Endothelial cell of umbilical vein (primary cell): ENCODE results near the gene SCAANT1. TPM values are rescaled to one million over a fixed set of nuclear protein-coding genes. Genes with fewer than 3 reads are reported as not detected.

Source experiments
- BruUV-seq: library from RNA; stranded (reverse); fragments of 400-500 nt; replicated peaks from 2 replicates; lab custom pipeline; 2021; lab: Mats Ljungman, UMichigan
- CTCF ChIA-PET: fragments of 300-600, 350-600 bp; sonication (Branson Sonifier 250); formaldehyde crosslinking; loops from one replicate; lab custom pipeline; 2021; ENCODE audit warnings: antibody characterized with exemption, inconsistent platforms; lab: Charles Lee
- POLR2A ChIA-PET: fragments of 300-600, 350-600 bp; sonication (Branson Sonifier 250); formaldehyde crosslinking; loops from one replicate; lab custom pipeline; 2021; ENCODE audit warnings: antibody characterized with exemption, inconsistent platforms; lab: Charles Lee
- DNase-seq: peaks from one replicate; pipeline ENCODE4 v3.0.0-alpha.2; 2011; ENCODE audit warnings: low read depth, low spot score
- FAIRE-seq: peaks from 2 replicates; lab custom pipeline; 2011; peaks lifted over from hg19 to GRCh38; lab: Jason Lieb, UNC
- H2AFZ ChIP-seq: 2 replicates; pipeline ENCODE4 v1.6.0; 2012; ENCODE audit warnings: low read depth, low read length, control low read depth, inconsistent platforms
- H3K27ac ChIP-seq: 2 replicates; pipeline ENCODE4 v1.5.1; 2011; ENCODE audit warnings: low read depth, mild to moderate bottlenecking, control low read depth, low read length, moderate library complexity; ENCODE audit not compliant: insufficient read depth
- H3K27me3 ChIP-seq, 2 experiments: 2 replicates each; pipeline versions ENCODE4 v1.6.0 to v1.6.1; 2011; ENCODE audit warnings: low read length in 2 of 2, mixed read lengths in 1 of 2; ENCODE audit not compliant: control insufficient read depth in 2 of 2, insufficient read depth in 2 of 2
- H3K36me3 ChIP-seq, 2 experiments: 2 replicates in 1 of 2; 3 replicates in 1 of 2; pipeline ENCODE4 v1.5.1; 2011; ENCODE audit warnings: low read length in 2 of 2, mild to moderate bottlenecking in 1 of 2, moderate library complexity in 1 of 2; ENCODE audit not compliant: control insufficient read depth in 2 of 2, insufficient read depth in 2 of 2; ENCODE audit errors: extremely low read depth in 1 of 2
- H3K4me1 ChIP-seq: 3 replicates; pipeline ENCODE4 v1.5.1; 2011; ENCODE audit warnings: mild to moderate bottlenecking, low read length; ENCODE audit not compliant: control insufficient read depth, insufficient read depth; ENCODE audit errors: extremely low read depth
- H3K4me2 ChIP-seq: 2 replicates; pipeline ENCODE4 v1.6.1; 2011; ENCODE audit warnings: low read length, control low read depth, mixed read lengths; ENCODE audit not compliant: insufficient read depth
- H3K4me3 ChIP-seq, 3 experiments: fragments of 200-600 bp in 1 of 3; sonication (generic), shearing (Covaris generic) in 1 of 3; replicated peaks in 1 of 3; 2 replicates each; pipeline ENCODE4 v1.5.1; 2011 to 2016; ENCODE audit warnings: control low read depth in 3 of 3, low read length in 3 of 3, mild to moderate bottlenecking in 2 of 3, inconsistent platforms in 1 of 3, low read depth in 1 of 3, moderate library complexity in 1 of 3; ENCODE audit not compliant: insufficient read depth in 1 of 3
- H3K79me2 ChIP-seq: 2 replicates; pipeline ENCODE4 v1.6.0; 2012; ENCODE audit warnings: low read length, inconsistent platforms; ENCODE audit not compliant: control insufficient read depth, insufficient read depth
- H3K9ac ChIP-seq: replicated peaks from 2 replicates; pipeline ENCODE3; 2011; ENCODE audit warnings: low read length, control low read depth; ENCODE audit not compliant: insufficient read depth; ENCODE audit errors: extremely low read depth
- H3K9me1 ChIP-seq: replicated peaks from 3 replicates; pipeline ENCODE4 v1.6.0; 2011; ENCODE audit warnings: mild to moderate bottlenecking, low read length; ENCODE audit not compliant: control insufficient read depth, insufficient read depth; ENCODE audit errors: extremely low read depth
- H3K9me3 ChIP-seq: replicated peaks from 2 replicates; pipeline ENCODE4 v1.5.1; 2012; ENCODE audit warnings: low read length, inconsistent platforms; ENCODE audit not compliant: control insufficient read depth, insufficient read depth
- H4K20me1 ChIP-seq: replicated peaks from 2 replicates; pipeline ENCODE3; 2011; ENCODE audit warnings: mild to moderate bottlenecking, low read length; ENCODE audit not compliant: control insufficient read depth, insufficient read depth; ENCODE audit errors: extremely low read depth
- CTCF ChIP-seq, 2 donors: IDR thresholded peaks; 1 replicate in 1 of 2; 2 replicates in 1 of 2; pipeline ENCODE4 v1.5.1; 2011; ENCODE audit warnings: low read length in 2 of 2, mild to moderate bottlenecking in 2 of 2, moderate library complexity in 2 of 2, control low read depth in 1 of 2, inconsistent platforms in 1 of 2, low read depth in 1 of 2; ENCODE audit not compliant: insufficient read depth in 1 of 2; ENCODE audit errors: extremely low read depth in 1 of 2
- EZH2 ChIP-seq: IDR thresholded peaks from 2 replicates; pipeline ENCODE4 v1.6.1; 2012; ENCODE audit warnings: borderline replicate concordance, low read depth, mild to moderate bottlenecking, moderate library complexity, low read length, inconsistent platforms; ENCODE audit not compliant: severe bottlenecking
- FOS ChIP-seq: IDR thresholded peaks from 2 replicates; pipeline ENCODE4 v1.6.1; 2011; ENCODE audit warnings: mild to moderate bottlenecking, low read length, moderate library complexity, borderline replicate concordance; ENCODE audit not compliant: insufficient read depth
- GATA2 ChIP-seq: IDR thresholded peaks from 2 replicates; pipeline ENCODE4 v1.7.0; 2011; ENCODE audit warnings: low read depth, mild to moderate bottlenecking, moderate library complexity, mixed read lengths, low read length; ENCODE audit not compliant: insufficient read length, insufficient read depth
- JUN ChIP-seq: IDR thresholded peaks from 2 replicates; pipeline ENCODE4 v1.6.1; 2011; ENCODE audit warnings: borderline replicate concordance, low read depth; ENCODE audit not compliant: insufficient read length, insufficient read depth
- MAX ChIP-seq: IDR thresholded peaks from 2 replicates; pipeline ENCODE4 v1.6.1; 2011; ENCODE audit not compliant: insufficient read depth, insufficient read length
- MYC ChIP-seq: IDR thresholded peaks from one replicate; pipeline ENCODE4 v1.6.1; 2011; ENCODE audit warnings: mild to moderate bottlenecking, low read depth, low read length
- POLR2A ChIP-seq: IDR thresholded peaks from 2 replicates; pipeline ENCODE4 v1.6.1; 2012; ENCODE audit warnings: low read depth, mild to moderate bottlenecking, control low read depth, low read length
- POLR2AphosphoS5 ChIP-seq: IDR thresholded peaks from 2 replicates; pipeline ENCODE4 v1.6.1; 2012; ENCODE audit warnings: low read depth, mild to moderate bottlenecking, control low read depth, low read length, moderate library complexity; ENCODE audit not compliant: insufficient read depth
- dilution Hi-C: fragments of 300-500 bp; cut with MboI; formaldehyde crosslinking; loops from one replicate; pipeline ENCODE4 v1.15.0; 2019; ENCODE audit warnings: low sequenced_read_pairs; ENCODE audit not compliant: extremely low pct_ligation_motif_present
- intact Hi-C: fragments of 100-400 bp; cut with micrococcal nuclease; formaldehyde crosslinking; loops from one replicate; pipeline ENCODE4 v1.10.0; 2022
- polyA plus RNA-seq, 4 experiments: library from polyadenylated mRNA; depleted of rRNA in 3 of 4; stranded (reverse) in 3 of 4; unstranded in 1 of 4; fragments of >200 nt; gene quantifications; 2 replicates each; pipeline versions ENCODE4 v1.2.1 to v1.2.3, GENCODE V29; 2011 to 2012; ENCODE audit warnings: missing spikeins in 1 of 4
- total RNA-seq: library from RNA; stranded (reverse); gene quantifications from 2 replicates; pipeline ENCODE4 v1.2.3, GENCODE V29; 2021

SCAANT1 gene
- total and polyA plus RNA-seq, 2 donors (not counting 3 experiments of a cell fraction or from before 2014, with no cell fraction given): not detected

- peaks cover 0 to 2% of the 10 kb centered on the region in 2 experiments for H3K36me3 ChIP-seq
- no peak overlapping the region for H3K27ac ChIP-seq
- H3K9ac ChIP-seq: no peak overlapping the region
- no peaks in the 10 kb centered on the region for H3K9me3 ChIP-seq
- no peaks in the 10 kb centered on the region for H3K9me1 ChIP-seq
- DNase-seq: no peak
- H3K4me3 ChIP-seq: no peak overlapping the region
- POLR2A ChIA-PET: no interaction called here
- peaks cover under 1% of the 10 kb centered on the region for H3K4me1 ChIP-seq
- no TSS peak for BruUV-seq
- CTCF ChIA-PET: no interaction called here
- FAIRE-seq: no peak
- H3K4me2 ChIP-seq: no peak overlapping the region
- H3K27me3 ChIP-seq: no peaks in the 10 kb centered on the region
- TF ChIP-seq CTCF (IDR thresholded peaks at IDR 0.05; ENCODE audit: extremely low read depth in 1 of 2, insufficient read depth in 1 of 2, low read depth in 1 of 2, low read length in 2 of 2) (no peak), MYC (no peak), POLR2A (no peak), POLR2AphosphoS5 (no peak), JUN (no peak), GATA2 (no peak), FOS (no peak), EZH2 (no peak), MAX (no peak)
- H2AFZ ChIP-seq: no peak overlapping the region
- H4K20me1 ChIP-seq: no peaks in the 10 kb centered on the region
- peaks cover 34% of the 10 kb centered on the region for H3K79me2 ChIP-seq
- dilution Hi-C loops (no loop called here), intact Hi-C loops (no loop called here)
Observed at GRCh38 chr3:63949005-63949404, 36.8 kb upstream of the SCAANT1 start.
